Measurements from ENCODE around the gene THBS3. TPM values are rescaled to one million over a fixed set of nuclear protein-coding genes. Genes with fewer than 3 reads are reported as not detected.
"Not testable (repeated sequence)": the region's sequence is repeated elsewhere in the genome, so short reads cannot be mapped to it uniquely, and the experiment has no call there.

THBS3 gene
- total RNA-seq, 1 experiment from 2014 or later, result 36.8 TPM

DNA sequence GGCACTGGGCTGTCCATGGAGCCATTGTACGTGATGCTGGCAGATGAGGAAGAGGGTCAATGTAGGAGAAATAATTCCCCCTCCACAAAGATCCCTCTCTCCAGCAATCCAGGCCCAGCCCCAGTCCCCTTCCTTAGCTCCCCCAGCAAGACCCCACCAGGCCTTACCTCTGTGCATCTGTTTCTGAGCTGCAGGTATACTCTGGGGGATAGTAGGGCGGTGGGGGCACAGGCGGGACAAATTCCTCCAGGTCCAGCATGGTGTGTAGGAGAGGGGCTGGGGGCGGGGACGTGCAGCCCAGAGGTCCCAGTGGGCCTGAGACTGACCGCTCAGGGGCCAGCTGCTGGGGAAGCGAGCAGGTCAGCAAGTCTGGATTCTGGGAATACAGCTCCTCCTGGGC, 43.9 kb upstream of the THBS3 start:
- BruUV-seq (replicated peaks), result no TSS peak
- Mint-ChIP-seq H3K4me3 (ENCODE audit: low read depth, unreplicated experiment) (no peak overlapping the region), H3K4me1 (ENCODE audit: low read depth, unreplicated experiment) (peaks cover 15% of the 10 kb centered on the region), H3K27me3 (ENCODE audit: unreplicated experiment) (no peaks in the 10 kb centered on the region), H3K36me3 (ENCODE audit: insufficient read depth, unreplicated experiment) (peaks cover 25% of the 10 kb centered on the region), H3K27ac (ENCODE audit: unreplicated experiment) (no peak overlapping the region), H3K9me3 (ENCODE audit: low read depth, unreplicated experiment) (no peaks in the 10 kb centered on the region)
- CTCF ChIA-PET, result interaction anchor here (0.5 to 3.6 kb wide), 15 partner anchors 10 to 466 kb away, joined by 3 to 44 read pairs (median 5); partner anchors contain the start of genes CLK2, FDPS, HCN3 and SCAMP3
- no peak for DNase-seq
- TF ChIP-seq, protein P1, sequence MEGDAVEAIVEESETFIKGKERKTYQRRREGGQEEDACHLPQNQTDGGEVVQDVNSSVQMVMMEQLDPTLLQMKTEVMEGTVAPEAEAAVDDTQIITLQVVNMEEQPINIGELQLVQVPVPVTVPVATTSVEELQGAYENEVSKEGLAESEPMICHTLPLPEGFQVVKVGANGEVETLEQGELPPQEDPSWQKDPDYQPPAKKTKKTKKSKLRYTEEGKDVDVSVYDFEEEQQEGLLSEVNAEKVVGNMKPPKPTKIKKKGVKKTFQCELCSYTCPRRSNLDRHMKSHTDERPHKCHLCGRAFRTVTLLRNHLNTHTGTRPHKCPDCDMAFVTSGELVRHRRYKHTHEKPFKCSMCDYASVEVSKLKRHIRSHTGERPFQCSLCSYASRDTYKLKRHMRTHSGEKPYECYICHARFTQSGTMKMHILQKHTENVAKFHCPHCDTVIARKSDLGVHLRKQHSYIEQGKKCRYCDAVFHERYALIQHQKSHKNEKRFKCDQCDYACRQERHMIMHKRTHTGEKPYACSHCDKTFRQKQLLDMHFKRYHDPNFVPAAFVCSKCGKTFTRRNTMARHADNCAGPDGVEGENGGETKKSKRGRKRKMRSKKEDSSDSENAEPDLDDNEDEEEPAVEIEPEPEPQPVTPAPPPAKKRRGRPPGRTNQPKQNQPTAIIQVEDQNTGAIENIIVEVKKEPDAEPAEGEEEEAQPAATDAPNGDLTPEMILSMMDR (IDR thresholded peaks at IDR 0.05; ENCODE audit: unreplicated experiment), result no peak
- intact Hi-C loops (cut with micrococcal nuclease; ENCODE audit: unreplicated experiment), result loop anchor here (2.0 kb wide), 1 partner anchor 73 kb away; no protein-coding TSS in a partner anchor

DNA sequence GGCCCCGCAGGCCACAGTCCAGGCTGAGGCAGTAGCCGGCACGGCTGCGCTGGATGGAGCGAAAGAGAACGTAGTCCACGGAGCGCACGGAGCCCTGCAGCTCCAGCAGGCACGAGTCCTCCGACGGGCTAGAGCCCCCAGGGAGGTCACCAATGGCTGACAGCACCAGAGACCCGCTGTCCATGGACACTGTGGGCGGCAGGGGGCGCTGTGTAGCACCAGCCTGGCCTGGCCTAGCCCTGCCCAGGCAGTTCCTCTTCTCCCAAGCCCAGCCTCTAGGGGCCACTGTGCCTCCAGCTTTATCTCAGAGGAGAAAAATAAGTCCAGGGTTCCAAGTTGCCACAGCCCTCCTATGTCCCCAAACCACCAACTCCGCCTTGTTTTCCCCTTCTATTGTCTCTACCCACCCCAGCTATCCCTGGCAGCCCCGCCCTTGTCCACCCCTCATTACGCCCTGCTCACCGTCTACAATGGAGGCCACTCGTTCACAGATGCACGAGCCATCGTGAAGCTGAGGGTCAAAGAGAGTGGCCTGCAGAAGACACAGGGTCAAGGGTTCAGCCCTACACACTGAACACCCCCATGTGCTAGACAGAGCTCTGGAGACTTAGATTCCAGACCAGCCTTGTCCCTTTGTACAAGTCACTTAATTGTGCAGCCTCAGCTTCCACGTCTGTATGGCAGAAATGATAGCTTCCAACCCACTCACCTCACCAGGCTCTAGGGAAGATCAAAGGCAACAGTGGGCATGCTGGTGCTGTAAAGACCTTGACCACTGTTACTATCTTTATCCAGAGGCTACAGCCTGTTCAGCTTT, 43.1 kb upstream of the THBS3 start:
- Mint-ChIP-seq H3K4me3 (ENCODE audit: low read depth, unreplicated experiment) (no peak overlapping the region), H3K36me3 (ENCODE audit: insufficient read depth, unreplicated experiment) (peaks cover 23% of the 10 kb centered on the region), H3K9me3 (ENCODE audit: low read depth, unreplicated experiment) (no peaks in the 10 kb centered on the region), H3K27ac (ENCODE audit: unreplicated experiment) (no peak overlapping the region), H3K27me3 (ENCODE audit: unreplicated experiment) (no peaks in the 10 kb centered on the region), H3K4me1 (ENCODE audit: low read depth, unreplicated experiment) (peaks cover 15% of the 10 kb centered on the region)
- CTCF ChIA-PET, result interaction anchor here (0.6 to 3.6 kb wide), 21 partner anchors 9 to 478 kb away, joined by 3 to 44 read pairs (median 4); partner anchors contain the start of genes CLK2, FDPS, HCN3 and SCAMP3
- peak; percentile 98 for DNase-seq
- TF ChIP-seq, protein P1 (IDR thresholded peaks at IDR 0.05; ENCODE audit: unreplicated experiment), result peak; percentile 98
- intact Hi-C loops (cut with micrococcal nuclease; ENCODE audit: unreplicated experiment), result loop anchor here (2.0 kb wide), 1 partner anchor 74 kb away; no protein-coding TSS in a partner anchor
- BruUV-seq (replicated peaks), result no TSS peak

DNA sequence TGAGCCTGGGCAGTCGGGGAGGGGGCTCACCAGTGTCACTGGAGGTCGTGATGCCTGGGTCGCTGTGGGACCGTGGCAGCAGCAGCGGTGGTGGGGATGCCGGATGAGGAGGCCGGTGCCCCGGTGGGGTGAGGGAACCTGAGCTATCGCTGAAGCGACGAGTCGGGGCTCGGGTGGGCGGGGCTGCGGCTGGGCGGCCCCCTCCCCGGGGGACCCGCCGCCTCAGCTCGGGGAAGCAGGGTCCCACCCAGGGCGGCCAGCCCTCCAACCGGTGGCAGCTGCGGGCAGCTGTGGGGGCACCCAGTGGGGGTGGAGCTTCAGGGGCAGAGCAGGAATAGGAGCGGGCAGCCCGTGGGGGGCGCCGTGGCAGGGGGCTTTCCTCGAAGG, 42.5 kb upstream of the THBS3 start:
- H3K9me3 Mint-ChIP-seq (ENCODE audit: low read depth, unreplicated experiment), result no peaks in the 10 kb centered on the region
- H3K4me1 Mint-ChIP-seq (ENCODE audit: low read depth, unreplicated experiment), result peaks cover 15% of the 10 kb centered on the region
- BruUV-seq (replicated peaks), result no TSS peak
- H3K36me3 Mint-ChIP-seq (ENCODE audit: insufficient read depth, unreplicated experiment), result peaks cover 18% of the 10 kb centered on the region
- CTCF ChIA-PET, result interaction anchor here (0.7 to 3.6 kb wide), 15 partner anchors 9 to 479 kb away, joined by 3 to 44 read pairs (median 5); partner anchors contain the start of genes CLK2, FDPS, SCAMP3 and THBS3
- H3K27me3 Mint-ChIP-seq (ENCODE audit: unreplicated experiment), result no peaks in the 10 kb centered on the region
- TF ChIP-seq, protein P1 (IDR thresholded peaks at IDR 0.05; ENCODE audit: unreplicated experiment), result no peak
- no peak overlapping the region for H3K4me3 Mint-ChIP-seq (ENCODE audit: low read depth, unreplicated experiment)
- H3K27ac Mint-ChIP-seq (ENCODE audit: unreplicated experiment), result no peak overlapping the region
- intact Hi-C loops (cut with micrococcal nuclease; ENCODE audit: unreplicated experiment), result loop anchor here (2.0 kb wide), 1 partner anchor 75 kb away; no protein-coding TSS in a partner anchor
- no peak for DNase-seq

DNA sequence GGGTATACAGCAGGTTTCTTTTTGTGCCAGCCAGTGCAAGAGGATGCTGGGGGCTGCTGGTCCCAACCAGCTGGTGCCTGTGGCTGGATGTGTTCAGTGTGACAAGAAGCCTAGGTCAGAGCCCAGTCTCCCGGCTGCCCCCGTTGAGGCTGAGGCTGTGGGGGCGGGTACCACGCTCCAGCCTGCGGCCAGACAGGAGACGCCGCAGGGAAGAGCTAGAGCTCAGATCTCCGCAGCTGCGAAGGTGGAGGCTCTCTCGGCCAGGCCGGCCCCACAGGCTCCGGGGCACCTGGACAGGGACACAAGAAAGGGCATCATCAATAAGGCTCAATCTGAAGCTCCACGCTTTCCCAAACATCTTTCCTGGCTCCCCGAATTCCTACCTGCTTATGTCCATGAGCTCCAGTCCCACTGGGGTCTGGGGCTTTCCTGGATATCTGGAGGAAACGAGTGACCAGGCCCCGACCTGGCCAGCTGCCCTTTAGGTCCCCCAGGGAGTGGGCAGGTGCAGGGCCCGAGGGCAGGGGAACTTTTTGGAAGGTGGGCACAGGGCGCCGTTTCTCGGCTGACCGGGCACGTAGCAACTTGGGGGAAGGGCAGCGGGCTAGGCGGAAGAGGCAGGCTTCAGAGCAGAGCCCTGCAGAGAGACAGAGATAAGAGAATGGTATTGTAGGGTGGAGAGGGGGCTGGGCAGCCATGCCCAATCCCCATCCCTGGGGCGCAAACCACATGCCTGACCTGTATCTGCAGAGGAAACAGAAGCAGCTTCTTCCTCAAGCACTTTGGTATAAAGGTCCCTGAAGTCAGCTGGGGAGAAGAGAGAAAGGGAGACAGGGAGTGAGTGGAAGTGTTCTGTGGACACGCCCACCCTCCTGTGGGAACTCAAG, 40.2 kb upstream of the THBS3 start:
- BruUV-seq (replicated peaks), result no TSS peak
- DNase-seq, result no peak
- no peak overlapping the region for H3K4me3 Mint-ChIP-seq (ENCODE audit: low read depth, unreplicated experiment)
- H3K9me3 Mint-ChIP-seq (ENCODE audit: low read depth, unreplicated experiment), result no peaks in the 10 kb centered on the region
- intact Hi-C loops (cut with micrococcal nuclease; ENCODE audit: unreplicated experiment), result no loop called here
- H3K27ac Mint-ChIP-seq (ENCODE audit: unreplicated experiment), result no peak overlapping the region
- CTCF ChIA-PET, result interaction anchor here (0.6 kb wide), 1 partner anchor 124 kb away, joined by 3 read pairs; no protein-coding TSS in a partner anchor
- H3K4me1 Mint-ChIP-seq (ENCODE audit: low read depth, unreplicated experiment), result peaks cover 9% of the 10 kb centered on the region
- H3K36me3 Mint-ChIP-seq (ENCODE audit: insufficient read depth, unreplicated experiment), result peaks cover 16% of the 10 kb centered on the region
- H3K27me3 Mint-ChIP-seq (ENCODE audit: unreplicated experiment), result no peaks in the 10 kb centered on the region
- TF ChIP-seq, protein P1 (IDR thresholded peaks at IDR 0.05; ENCODE audit: unreplicated experiment), result no peak

DNA sequence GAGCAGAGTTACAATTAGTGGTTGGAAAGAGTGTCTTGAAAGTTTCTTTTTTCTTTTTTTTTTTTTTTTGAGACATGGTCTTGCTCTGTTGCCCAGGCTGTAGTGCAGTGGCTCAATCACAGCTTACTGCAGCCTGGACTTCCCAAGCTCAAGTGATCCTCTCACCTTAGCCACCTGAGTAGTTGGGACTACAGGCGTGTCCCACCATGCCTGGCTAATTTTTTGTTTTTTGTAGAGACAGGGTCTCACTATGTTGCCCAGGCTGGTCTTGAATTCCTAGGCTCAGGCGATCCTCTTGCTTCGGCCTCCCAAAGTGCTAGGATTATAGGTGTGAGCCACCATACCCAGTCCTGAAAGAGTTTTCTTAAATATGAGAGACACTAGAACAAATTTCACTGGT, 39.1 kb upstream of the THBS3 start:
- H3K4me3 Mint-ChIP-seq (ENCODE audit: low read depth, unreplicated experiment), result not testable (repeated sequence)

More for the DNA sequence above, 39.1 kb upstream of the THBS3 start:
- H3K4me1 Mint-ChIP-seq (ENCODE audit: low read depth, unreplicated experiment); H3K27ac Mint-ChIP-seq (ENCODE audit: unreplicated experiment); intact Hi-C loops (cut with micrococcal nuclease; ENCODE audit: unreplicated experiment); DNase-seq; BruUV-seq (replicated peaks); H3K27me3 Mint-ChIP-seq (ENCODE audit: unreplicated experiment); H3K9me3 Mint-ChIP-seq (ENCODE audit: low read depth, unreplicated experiment): not testable (repeated sequence)
- H3K36me3 Mint-ChIP-seq (ENCODE audit: insufficient read depth, unreplicated experiment), result peaks cover 16% of the 10 kb centered on the region
- CTCF ChIA-PET, result interaction anchor here (0.6 kb wide), 1 partner anchor 412 kb away, joined by 3 read pairs; no protein-coding TSS in a partner anchor
